Inflammatory macrophage treated with lipopolysaccharide for 4 hours (primary cell): ENCODE measurements around the gene CLMN.

Experiments
- DNase-seq: peaks from one replicate; pipeline ENCODE4 v3.0.0-alpha.2; 2020

Gene CLMN

DNA sequence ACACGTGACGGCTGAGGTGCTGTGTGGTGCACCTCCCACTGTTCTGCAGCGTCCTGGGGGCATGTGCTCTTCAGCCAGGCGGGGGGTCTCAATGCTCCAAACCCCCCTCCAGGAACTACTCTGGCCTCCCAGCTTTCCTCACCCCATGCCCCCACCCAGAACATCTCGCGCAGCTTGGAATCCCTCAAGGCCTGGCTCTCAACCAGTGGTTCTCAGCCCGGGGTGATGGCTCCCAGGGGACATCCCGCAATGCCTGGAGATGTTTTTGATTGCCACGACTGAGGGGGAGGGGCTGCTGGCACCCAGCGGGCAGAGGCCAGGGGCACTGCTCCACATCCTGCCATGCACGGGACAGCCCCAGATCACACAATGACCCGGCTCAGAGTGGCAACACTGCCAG lies 83.5 kb downstream of the CLMN start:
- DNase-seq, result no peak

DNA sequence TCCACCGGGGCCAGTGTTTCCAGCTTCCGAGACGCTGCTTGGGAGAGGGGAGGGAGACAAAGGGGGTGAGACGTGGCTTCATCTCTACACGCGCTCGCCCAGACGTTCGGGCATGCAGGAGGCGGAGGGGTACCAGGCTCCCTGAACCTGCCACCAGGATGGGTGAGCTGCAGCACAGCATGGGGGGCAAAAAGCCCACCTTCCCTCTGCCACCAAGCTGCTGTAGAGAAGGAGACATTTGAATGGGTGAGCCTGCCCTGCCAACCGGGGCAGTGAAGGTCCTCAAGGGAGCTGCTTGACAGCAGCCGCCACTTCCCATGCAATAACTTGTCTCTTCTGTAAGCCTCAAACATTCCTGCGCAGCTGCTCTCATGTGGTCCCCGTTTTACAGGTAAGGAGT lies 83.9 kb downstream of the CLMN start:
- no peak for DNase-seq

DNA sequence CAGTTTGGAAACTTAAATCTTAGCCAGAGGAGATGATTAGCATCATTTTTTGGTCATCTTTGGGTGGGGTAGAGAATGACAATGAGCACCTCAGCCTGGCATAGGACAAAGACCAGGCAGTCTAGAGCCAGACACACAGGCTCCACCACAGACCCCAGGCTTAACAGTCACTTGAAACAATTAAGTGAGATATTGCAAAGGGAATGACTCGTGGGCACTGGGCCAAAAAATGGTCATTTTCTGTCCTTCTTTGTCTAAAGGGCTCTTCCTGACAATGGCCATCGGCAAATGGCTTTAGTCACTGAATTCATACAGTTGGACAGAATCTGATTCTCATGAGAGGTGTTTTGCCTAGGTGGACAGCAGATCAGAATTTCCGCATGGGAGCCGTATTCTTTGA lies 84.4 kb downstream of the CLMN start:
- DNase-seq, result no peak

DNA sequence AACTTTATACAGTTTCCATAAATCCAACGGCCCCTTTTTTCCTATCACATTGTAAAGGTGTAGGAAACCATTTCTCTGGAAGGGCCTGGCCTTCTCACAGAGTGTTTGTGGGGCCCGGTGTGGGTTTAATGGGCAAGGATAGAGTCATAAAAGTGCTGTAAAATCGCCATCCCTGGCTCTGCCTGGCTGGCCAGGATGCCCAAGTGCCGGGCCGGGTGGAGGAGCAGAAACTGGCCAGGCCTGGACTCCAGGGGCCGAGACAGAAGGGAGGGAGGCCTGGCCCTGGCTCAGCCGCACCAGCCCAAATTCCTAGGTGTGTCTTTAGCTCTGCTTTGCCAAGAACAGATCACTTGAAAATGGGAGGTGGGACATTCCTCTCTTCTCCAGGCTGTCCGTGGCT lies 85.3 kb downstream of the CLMN start:
- DNase-seq, result no peak

DNA sequence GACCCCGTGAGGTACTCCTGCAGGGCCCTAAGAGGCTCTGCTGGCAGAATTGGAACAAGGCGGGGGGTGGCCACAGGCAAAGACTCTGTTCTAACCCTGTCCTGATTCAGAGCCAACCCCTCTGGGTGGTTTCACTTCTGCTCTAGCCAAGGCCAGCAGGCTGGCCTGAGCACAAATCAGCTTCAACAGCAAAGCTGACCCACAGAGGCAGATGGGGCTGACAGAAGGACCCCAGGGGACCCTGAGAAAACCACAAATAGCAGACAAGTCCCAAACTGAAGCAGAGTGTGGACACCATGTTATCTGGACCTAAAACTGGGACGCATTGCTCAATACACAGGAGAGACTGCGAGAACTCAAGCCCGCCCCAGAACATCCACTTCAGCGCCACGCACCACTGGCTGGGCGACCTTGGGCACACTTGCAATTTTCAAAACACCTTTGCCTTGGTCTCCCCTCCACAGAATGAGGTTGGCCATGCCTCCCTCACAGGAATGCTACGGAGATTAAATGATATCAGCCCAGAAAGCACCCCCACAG lies 85.9 kb downstream of the CLMN start:
- peak; percentile 43 for DNase-seq

DNA sequence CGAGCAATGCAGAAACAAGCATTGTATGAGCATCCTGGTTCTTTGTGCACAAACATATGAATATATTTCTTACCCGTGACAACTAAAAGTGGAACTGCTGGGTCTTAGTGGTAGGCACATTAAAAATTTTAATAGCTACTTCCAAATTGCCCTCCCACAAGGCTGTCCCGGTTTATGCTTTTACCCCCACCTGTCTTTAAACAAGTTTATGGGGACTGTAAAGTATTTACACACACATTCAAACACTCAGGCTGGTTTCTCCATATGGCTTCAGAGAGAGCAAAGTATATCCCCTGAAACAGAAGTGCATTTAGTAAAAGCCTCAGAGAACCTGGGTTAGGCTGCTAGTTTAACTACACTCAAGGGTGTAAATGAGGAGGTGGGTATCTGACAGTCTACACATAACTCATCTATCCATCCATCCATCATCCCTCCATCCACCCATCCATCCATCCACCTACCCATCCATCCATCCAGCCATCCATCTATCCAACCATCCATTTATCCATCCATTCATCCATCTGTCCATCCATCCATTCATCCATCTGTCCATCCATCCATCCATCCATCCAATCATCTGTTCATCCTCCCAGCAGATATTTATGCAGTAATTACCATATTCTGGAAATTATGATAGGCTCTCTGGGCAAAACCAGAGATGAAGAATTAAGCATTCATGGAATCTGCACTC lies 86.7 kb downstream of the CLMN start:
- DNase-seq, result no peak

DNA sequence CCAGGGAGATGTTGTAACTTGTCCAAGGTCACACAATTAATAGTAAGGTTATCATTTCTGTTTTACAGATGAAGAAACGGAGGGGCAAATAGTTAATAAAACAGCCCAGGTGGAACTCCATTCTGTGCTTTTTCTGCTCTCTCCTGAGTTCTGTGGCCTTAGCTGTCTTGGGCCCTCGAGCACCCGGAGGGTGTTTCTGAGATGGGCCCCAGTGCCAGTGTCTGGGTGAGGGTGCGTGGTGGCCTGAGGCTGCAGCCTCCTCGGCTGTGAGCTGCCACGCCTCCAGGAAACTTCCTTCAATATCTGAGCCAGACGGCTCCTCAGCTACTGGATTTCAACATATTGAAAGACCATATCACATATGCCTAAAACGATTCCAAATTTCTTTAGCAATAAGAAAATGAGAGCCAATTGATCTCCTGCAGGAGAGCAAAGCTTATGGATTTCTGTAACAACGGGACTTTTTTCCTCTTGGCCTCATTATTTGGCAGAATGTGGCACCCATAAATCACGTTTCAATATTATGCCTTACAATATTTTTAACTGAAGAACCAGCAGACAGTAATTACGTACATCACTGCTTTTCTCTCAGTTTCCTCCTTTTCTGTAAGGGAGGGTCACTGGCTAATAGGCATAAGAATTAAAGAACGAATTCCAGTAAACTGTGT lies 87.6 kb downstream of the CLMN start:
- DNase-seq, result no peak

DNA sequence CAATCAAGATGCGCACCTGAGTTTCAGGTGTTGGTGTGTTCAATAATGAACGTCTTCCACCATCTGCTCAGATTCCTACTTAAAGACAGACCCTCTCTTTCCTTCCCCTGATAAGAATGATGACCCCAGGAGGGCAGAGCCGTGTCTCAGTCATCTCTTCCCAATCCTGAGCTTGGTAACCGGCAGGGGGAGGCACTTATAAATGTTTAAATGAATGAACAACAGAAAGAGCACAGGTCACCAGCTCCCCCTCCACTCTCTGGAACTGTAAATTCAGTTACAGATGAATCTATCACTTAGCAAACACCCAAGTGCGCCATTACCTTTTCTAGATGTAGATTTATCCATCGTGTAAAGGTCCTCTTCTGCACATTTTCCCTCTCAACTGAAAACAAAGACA lies 90.0 kb downstream of the CLMN start:
- DNase-seq, result no peak

DNA sequence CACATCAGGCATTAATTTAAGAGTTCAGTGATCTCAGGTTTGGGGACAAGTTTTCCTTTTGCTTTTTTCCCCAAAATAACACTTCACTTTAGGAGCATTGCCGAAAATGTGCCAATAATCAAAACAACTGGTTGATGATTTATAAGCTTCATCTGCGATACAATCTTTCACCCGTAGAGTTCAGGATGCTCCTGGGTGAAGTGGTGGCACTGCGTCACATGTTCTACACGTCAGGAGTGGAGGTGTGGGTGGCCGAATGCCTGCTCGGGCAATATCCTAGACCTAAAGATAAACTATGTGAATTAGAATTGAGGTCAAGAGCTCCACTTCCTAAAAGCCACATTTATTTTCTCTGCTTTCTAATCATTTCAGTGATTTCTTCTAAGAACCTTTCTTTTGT lies 91.5 kb downstream of the CLMN start:
- DNase-seq, result no peak

DNA sequence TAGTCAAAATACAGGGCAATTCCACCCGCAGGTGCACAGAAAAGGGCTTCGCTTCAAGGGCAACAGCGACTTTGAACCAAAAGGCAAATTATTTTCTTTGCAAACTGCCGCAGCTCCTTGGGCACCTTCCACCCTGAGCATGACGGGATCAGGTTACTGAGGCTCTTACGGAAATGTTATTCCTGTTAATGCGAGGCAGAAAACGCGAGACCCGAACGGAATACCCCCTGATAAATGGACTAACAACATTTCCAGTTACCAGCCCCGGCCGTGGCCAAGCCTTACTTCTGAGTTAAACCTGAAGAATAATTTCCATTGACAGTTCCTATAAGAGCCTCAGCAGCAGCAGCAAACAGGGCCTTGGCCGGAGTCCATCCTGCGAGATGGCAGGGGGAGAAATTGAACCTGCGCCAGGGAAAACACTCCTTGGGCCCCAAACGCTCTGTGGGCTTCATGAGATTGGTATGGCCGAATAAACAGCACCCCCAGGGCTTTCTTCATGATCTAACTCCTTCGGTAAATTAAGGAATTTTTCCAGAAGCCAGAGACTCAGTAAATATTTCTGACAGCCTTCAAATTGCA lies 92.3 kb downstream of the CLMN start:
- no peak for DNase-seq

DNA sequence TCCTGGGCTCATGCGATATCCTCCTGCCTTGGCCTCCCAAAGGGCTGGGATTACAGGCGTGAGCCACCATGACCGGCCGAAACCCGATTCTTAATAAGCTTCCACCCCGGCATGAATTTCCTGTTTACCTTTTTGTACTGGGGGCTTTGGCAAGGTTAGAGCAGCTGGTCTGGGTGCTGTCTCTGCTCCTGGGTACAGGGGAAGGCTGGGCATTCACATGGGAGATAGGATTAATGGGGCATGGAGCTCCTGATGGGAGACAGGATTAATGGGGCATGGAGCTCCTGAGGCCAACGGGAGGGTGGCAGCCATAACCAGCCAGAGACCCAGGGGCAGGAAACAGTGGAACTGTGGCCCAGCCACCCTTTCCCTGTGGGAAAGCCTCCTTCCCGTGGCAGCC lies 92.9 kb downstream of the CLMN start:
- no peak for DNase-seq

DNA sequence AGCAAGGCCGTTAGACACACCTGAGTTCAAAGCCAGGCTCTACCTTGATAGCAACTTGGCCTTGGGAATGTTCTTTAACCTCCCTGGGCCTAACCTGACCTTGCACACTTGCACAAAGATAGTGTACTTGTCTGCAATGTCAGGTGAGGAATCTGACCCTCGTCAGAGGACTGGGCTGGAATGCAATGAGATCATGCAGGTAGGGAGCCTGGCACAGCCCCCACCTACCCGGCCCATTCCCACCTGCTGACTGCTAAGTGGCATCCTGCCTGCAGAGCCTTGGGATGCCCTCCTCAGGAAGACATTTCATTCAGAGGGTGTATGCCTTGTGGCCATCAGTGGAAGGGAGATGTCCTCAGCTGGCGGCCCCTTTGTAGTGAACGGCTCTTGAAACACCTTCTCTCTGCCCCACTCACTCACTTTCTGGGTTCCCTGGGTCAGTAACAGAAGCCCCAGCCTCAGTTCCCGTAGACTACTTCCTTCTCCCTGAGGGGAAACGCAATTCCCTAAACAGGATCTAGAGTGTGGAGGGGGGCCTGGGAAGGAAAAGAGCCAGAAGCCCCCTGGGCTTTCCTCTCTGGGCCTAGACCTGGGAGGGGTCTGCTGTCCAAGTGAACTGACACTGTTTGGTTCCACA lies 94.3 kb downstream of the CLMN start:
- no peak for DNase-seq

DNA sequence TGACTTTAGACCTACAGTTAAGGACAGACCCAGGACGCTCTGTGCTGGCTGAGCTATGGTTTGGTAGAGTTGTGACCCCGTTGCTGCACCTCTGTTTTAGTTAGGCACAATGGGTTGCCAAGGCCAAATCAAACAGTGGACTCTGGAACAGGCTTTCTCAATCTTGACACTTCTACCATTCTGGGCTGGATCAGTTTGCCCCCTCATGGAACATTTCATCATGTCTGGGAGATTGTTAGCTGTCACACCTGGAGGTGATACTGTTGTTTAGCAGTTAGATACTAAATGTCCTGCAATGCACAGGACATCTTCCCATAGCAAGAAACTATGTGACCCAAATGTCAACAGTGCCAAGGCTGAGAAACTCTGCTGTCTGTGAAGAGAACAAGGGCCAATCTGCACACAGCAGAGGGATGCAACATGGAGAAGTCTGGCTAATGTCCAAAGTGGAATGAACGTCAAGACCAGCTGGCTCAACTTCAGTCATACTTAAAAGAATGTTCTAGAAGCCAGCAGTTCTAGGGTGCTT lies 96.8 kb downstream of the CLMN start:
- no peak for DNase-seq

DNA sequence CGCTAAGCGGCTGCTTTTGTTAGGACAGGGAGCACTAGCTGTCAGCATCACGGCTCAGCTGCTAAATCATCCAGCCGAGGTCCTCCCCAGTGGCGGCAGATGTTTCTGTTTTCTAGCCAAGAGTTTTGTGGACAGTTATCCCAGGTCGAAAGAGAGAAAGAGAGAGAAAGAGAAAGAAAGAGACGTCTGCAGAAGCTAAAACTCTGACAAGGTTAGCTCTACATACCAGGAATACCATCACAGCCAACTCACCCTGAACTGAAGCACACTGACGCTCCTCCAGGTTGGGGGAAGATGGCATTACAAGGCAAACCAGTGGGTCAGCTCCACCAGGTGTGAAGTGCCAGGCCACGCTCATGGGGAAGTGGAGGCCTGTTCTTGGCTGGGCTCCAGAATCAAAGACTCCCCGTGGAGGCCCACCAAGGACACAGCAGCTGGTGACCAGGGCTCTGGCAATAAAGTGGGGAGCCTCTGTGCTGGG lies 97.5 kb downstream of the CLMN start:
- DNase-seq, result no peak

DNA sequence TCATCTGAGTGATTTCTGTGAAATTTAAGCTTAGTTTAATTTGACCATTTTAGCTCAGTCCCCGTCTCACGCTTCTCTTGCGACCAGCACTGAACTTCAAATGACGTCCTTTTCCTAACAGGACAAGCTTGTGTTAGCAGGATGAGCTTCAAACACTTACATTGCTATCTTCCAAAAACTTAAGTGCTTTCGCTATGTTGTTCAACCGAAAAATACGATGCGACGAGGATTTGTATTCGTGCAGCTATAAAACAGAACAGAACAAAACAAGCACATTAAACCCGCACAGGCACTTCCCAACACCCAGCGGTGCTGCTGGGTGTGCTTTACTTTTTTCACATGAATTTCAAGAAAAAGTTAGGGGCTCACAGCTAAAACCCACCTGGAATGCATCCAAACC lies 98.2 kb downstream of the CLMN start:
- DNase-seq, result no peak

DNA sequence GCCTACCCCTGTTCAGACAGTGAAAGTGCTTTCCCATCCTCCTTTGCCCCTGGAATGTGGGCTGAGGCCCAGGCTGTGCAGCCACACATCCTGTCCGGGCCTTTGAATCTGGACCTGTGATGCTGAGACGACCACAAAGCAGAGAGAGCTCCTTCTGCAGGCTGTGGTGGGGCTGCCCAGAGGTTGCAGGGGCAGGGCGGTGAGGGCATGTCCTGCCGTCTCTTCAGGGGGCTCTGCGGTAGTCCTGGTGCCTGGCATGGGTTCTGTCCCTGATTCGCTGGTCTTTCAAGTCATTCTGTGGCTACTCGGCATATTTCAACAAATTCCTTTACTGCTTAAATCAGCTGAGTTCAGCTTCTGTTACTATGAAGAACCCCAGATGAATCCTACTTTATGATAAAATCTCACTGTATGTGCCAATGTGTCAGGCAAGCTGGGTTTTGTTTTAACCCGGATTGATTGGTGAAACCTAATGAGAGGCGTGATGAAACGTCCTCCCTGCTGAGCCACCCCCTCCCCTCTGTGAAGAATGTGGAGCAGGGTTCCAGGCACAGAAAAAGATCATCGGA lies 99.0 kb downstream of the CLMN start:
- DNase-seq, result no peak

DNA sequence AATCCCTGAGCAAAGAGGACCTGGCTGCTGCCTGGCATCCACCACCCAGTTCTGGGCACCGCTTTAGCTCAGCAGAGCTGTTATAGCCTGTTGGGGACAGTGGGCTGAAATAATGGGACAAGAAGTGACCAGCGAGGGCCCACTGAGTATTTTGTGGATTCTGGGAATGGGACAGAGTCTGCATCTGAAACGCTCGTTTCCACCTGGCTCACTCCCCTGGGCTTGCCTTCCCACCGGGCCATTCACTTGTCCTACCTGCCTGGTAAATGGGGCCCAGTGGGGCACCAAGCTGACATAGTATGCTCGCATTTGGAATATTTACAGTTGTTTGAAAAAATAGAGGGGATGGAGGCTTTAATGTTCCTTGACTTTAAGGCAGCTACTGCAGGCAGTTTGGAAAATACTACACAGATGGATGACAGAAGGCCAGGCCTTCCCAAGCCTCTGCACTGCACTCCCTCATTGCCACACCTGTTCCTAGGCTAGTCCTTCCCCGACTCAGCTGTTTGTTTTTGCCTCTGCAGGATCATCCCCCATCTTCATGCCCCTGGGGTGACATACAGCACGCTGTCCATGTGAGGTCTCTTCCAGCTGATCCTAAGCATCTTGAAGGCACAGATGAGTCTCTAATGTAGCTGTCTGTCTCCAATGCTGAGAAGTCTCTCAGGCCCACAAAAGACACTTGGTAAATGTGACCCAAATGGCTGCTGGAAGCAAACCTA lies 101.1 kb downstream of the CLMN start:
- no peak for DNase-seq

DNA sequence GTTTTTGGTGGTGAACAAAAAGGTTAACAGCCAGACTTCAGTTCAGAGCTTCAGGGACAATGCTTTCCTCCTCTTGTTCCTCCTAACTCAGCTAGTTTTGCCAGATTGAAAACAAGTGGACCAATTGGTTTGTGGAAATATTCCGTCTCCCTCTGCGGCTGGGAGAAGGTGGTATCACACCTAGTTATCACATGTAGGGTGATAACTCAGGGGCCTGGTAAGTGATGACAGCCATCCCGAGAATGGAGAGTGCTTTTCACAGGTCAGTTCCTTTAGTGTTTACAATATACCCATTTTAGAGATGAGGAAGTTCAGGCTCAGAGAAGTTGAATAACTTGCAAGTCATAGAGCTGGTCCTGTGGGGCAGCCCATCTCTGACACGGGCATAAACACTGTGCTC lies 101.7 kb downstream of the CLMN start:
- no peak for DNase-seq

DNA sequence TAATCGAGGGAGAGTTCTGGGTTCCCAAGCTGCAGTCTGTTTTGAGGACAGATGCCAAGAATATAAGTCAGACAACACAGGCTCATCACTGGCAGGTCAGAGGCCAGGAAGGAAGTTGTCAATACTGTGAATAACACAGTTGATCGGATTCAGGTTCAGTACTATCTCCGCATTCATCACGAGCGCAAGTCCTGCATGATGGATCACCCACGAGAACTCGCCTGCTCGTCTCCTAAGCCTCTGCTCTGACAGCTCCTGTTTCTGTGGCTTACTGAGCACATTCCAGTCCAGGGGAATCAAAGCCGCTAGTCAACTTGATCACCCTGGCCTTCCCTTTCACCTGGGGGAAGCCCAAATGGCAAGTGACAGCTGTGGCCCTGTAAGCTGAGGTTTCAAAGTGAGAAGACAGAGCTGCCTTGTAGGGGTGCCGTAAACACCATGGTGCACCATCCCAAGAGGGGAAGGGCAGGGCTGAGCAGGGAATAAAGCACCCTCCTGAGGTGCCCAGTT lies 102.3 kb downstream of the CLMN start:
- DNase-seq, result no peak

DNA sequence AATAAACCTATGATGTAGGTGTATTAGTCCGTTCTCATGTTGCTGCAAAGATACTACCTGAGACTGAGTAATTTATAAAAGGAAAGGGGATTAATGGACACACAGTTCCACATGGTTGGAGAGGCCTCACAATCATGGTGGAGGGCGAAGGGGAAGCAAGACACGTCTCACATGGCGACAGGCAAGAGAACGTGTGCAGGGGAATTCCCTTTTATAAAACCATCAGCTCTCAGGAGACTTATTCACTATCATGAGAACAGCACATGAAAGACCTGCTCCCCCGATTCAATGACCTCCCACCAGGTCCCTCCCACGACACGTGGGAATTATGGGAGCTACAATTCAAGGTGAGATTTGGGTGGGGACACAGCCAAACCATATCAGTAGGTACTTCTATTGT lies 103.7 kb downstream of the CLMN start:
- no peak for DNase-seq

DNA sequence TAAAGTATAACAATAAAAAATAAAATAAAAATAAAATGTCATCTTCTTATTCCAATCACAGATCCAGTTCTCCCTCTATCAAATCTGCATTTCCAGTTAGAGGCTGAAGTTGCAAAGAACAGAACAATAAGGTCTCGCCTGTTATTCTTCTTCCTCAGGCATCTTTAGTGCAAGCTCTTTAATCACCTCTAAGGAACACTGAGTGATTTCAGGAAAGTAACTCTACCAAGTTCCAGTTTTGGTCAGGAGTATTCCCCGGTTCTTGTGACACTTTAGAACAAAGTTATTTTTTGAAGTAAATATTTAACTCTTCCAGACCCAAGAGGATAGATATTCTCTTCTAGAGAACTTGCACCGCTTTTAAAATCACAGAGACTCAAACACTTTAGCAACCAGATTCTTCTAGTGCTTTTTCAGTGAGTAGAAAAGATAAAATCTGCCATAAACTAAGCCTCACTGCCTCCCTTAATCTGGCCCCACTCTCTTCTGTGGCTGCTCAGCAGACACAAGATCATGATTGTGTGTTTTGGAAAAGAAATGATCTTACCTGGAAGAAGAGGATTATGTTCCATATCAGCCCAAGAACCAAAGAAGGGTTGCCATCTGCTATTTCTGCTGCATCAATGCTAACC lies 104.5 kb downstream of the CLMN start:
- no peak for DNase-seq

DNA sequence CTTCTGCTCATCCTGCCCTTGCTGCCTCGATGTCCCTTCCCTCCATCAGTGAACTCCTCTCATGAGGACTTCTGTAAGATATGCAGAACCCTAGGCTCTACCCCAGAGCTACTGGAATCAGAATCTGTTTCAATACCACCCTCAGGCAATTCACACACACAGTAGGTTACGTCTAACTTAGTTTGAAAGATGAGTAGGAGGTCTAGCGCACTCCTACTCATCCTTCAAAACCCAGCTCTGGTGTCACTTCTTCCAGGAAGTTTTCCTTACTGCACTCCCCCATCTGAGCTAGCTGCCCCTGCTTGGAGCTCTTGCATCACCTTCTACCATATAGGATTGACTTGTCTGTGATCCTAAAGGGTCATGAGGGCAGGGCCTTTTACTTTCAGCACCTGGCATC lies 105.9 kb downstream of the CLMN start:
- DNase-seq, result no peak
